T-helper 2 cell treated with Interferon-gamma antibody and Interleukin-4, amounts not matched to agents 100 ng/mL and 5 ng/mL, for 36 hours (primary cell): Measurements from ENCODE around the gene CHMP3. TPM values are rescaled to one million over a fixed set of nuclear protein-coding genes. Genes with fewer than 3 reads are reported as not detected.
"Not testable (repeated sequence)": the region's sequence is repeated elsewhere in the genome, so short reads cannot be mapped to it uniquely, and the experiment has no call there.

Experiments
- intact Hi-C: fragments of 100-400 bp; cut with micrococcal nuclease; formaldehyde crosslinking; loops from one replicate; pipeline ENCODE4 v1.15.1; 2023
- total RNA-seq: library from RNA; stranded (reverse); gene quantifications from 2 replicates; pipeline ENCODE4 v1.2.3, GENCODE V29; 2022

CHMP3 gene
- total RNA-seq, 1 donor from 2014 or later, result 51.8 TPM

- intact Hi-C loops, result not testable (repeated sequence)
Observed at GRCh38 chr2:86549963-86550725, 13.1 kb downstream of the CHMP3 start.

- intact Hi-C loops, result not testable (repeated sequence)
Observed at GRCh38 chr2:86549440-86549839, 13.8 kb downstream of the CHMP3 start.

GRCh38 chr2:86548913-86549396 is 14.3 kb downstream of the CHMP3 start:
- intact Hi-C loops, result not testable (repeated sequence)

- intact Hi-C loops, result not testable (repeated sequence)
Observed at GRCh38 chr2:86548165-86548912, 14.9 kb downstream of the CHMP3 start.

- intact Hi-C loops, result not testable (repeated sequence)
Observed at GRCh38 chr2:86545296-86545924, 17.8 kb downstream of the CHMP3 start.

GRCh38 chr2:86544278-86545099 is 18.8 kb downstream of the CHMP3 start:
- intact Hi-C loops, result not testable (repeated sequence)

GRCh38 chr2:86543793-86544192 is 19.4 kb downstream of the CHMP3 start:
- intact Hi-C loops, result no loop called here

GRCh38 chr2:86543335-86543734 is 19.9 kb downstream of the CHMP3 start:
- intact Hi-C loops, result no loop called here

- intact Hi-C loops, result no loop called here
Observed at GRCh38 chr2:86542814-86543213, 20.4 kb downstream of the CHMP3 start.

GRCh38 chr2:86541334-86541733 is 21.9 kb downstream of the CHMP3 start:
- intact Hi-C loops, result no loop called here

GRCh38 chr2:86533589-86533988 is 29.7 kb downstream of the CHMP3 start:
- intact Hi-C loops, result no loop called here

- intact Hi-C loops, result no loop called here
Observed at GRCh38 chr2:86525421-86526340, 37.6 kb downstream of the CHMP3 start.

- intact Hi-C loops, result no loop called here
Observed at GRCh38 chr2:86523491-86523890, 39.8 kb downstream of the CHMP3 start.

- intact Hi-C loops, result no loop called here
Observed at GRCh38 chr2:86522711-86523110, 40.5 kb downstream of the CHMP3 start.

- intact Hi-C loops, result no loop called here
Observed at GRCh38 chr2:86521922-86522321, 41.3 kb downstream of the CHMP3 start.

- intact Hi-C loops, result no loop called here
Observed at GRCh38 chr2:86520153-86520552, 43.1 kb downstream of the CHMP3 start.

GRCh38 chr2:86519349-86519748 is 43.9 kb downstream of the CHMP3 start:
- intact Hi-C loops, result no loop called here

- intact Hi-C loops, result no loop called here
Observed at GRCh38 chr2:86518481-86518880, 44.8 kb downstream of the CHMP3 start.

- intact Hi-C loops, result no loop called here
Observed at GRCh38 chr2:86513948-86514660, 49.1 kb downstream of the CHMP3 start.
